Mammary epithelial cell (primary cell): ENCODE measurements around the gene GNA12.

Experiments used
- CTCF ChIP-seq, 2 donors: IDR thresholded peaks in 1 of 2; conservative IDR thresholded peaks in 1 of 2; 2 replicates each; pipeline ENCODE4 v1.5.1; 2011 to 2012; ENCODE audit warnings: inconsistent platforms in 2 of 2, low read length in 2 of 2, mild to moderate bottlenecking in 2 of 2, control low read depth in 1 of 2, low read depth in 1 of 2; ENCODE audit not compliant: insufficient read depth in 1 of 2; ENCODE audit errors: extremely low read depth in 1 of 2
- EZH2 ChIP-seq: IDR thresholded peaks from 2 replicates; pipeline ENCODE4 v1.6.1; 2012; ENCODE audit warnings: low read length, inconsistent platforms, borderline replicate concordance

DNA sequence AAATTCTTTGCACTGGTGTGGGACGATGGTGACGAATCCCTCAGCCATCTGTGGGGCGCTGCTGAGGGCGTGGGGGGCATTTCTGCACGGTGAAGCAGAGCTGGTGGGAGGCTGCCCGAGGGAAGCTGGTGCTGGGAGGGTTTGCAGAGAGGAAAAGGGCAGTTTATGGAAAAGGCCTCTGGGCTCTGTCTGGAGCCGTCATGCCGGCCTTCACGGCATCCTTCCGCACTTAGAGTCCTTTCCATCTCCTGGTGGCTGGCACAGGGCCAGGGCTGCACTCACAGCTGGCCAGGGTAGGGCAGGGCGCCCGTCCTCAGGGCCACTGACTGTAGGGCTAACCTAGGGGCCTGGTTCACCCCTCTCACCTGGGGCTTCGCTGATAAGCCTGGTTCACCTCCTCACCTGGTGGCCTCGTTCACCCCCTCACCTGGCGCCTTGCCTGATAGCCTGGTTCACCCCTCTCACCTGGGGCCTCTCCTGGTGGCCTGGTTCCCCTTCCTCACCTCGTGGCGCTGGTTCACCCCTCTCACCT lies 156.7 kb downstream of the GNA12 start:
- TF ChIP-seq CTCF (conservative IDR thresholded peaks at IDR 0.05 in 1 of 2, IDR thresholded peaks at IDR 0.05 in 1 of 2; ENCODE audit: extremely low read depth in 1 of 2, insufficient read depth in 1 of 2, low read depth in 1 of 2, low read length in 2 of 2) (no peak), EZH2 (peak; percentile 59)
